ENCODE measurements around the gene ZNF414. TPM values are rescaled to one million over a fixed set of nuclear protein-coding genes. Genes with fewer than 3 reads are reported as not detected.

Gene ZNF414
- total RNA-seq, 3 donors from 2014 or later: 7.4 to 13.5 (median 7.5) TPM

- intact Hi-C loops (cut with DNase I; ENCODE audit: low total_unique reads): no loop called here
- H3K27ac ChIP-seq: no peak overlapping the region
- H3K36me3 ChIP-seq: no peaks in the 10 kb centered on the region
- H3K9me3 ChIP-seq: no peaks in the 10 kb centered on the region
- H3K27me3 ChIP-seq: no peaks in the 10 kb centered on the region
- peak overlapping the region in 1 of 3 donors; percentile 16 for H3K4me3 ChIP-seq
- DNase-seq (ENCODE audit: low spot score in 2 of 2): no peak
- TF ChIP-seq CTCF (IDR thresholded peaks at IDR 0.05): no peak
- no peak for TF ChIP-seq POLR2A (IDR thresholded peaks at IDR 0.05)
- no peak for TF ChIP-seq POLR2AphosphoS5 (IDR thresholded peaks at IDR 0.05)
- no peaks in the 10 kb centered on the region for H3K4me1 ChIP-seq
Measured at GRCh38 chr19:8552810-8553209, 38.8 kb upstream of the ZNF414 start.

DNA sequence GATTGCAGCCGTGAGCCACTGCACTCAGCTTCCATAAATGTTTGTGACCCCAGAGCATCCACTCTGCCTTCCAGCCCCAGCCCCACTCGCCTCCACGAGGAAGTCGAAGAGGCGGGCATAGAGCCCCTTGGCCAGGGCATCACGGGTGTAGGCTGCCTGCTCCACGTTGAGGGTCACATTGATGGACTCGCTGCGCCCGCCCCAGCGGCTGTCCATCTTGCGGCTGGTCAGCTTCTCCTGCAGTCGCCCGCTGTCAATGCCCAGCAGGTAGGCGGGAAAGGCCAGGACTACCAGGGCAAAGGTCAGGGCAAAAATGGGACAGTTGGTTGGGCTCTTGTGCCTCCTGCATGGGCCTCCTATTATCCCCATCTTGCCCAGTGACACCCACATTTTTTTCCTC lies 36.1 kb upstream of the ZNF414 start:
- H3K4me3 ChIP-seq: no peak overlapping the region
- intact Hi-C loops (cut with DNase I; ENCODE audit: low total_unique reads): no loop called here
- H3K36me3 ChIP-seq: no peaks in the 10 kb centered on the region
- TF ChIP-seq CTCF (IDR thresholded peaks at IDR 0.05) (no peak), POLR2A (IDR thresholded peaks at IDR 0.05) (no peak), POLR2AphosphoS5 (IDR thresholded peaks at IDR 0.05) (no peak)
- H3K27me3 ChIP-seq: no peaks in the 10 kb centered on the region
- no peaks in the 10 kb centered on the region for H3K4me1 ChIP-seq
- no peaks in the 10 kb centered on the region for H3K9me3 ChIP-seq
- no peak for DNase-seq (ENCODE audit: low spot score in 2 of 2)
- H3K27ac ChIP-seq: no peak overlapping the region

GRCh38 chr19:8545743-8546142 lies 31.8 kb upstream of the ZNF414 start:
- Histone ChIP-seq H3K4me1 (no peaks in the 10 kb centered on the region), H3K9me3 (no peaks in the 10 kb centered on the region), H3K36me3 (no peaks in the 10 kb centered on the region), H3K27me3 (no peaks in the 10 kb centered on the region), H3K4me3 (no peak overlapping the region), H3K27ac (no peak overlapping the region)
- intact Hi-C loops (cut with DNase I; ENCODE audit: low total_unique reads): loop anchor here (5.0 kb wide), 1 partner anchor 1872 kb away; no protein-coding TSS in a partner anchor
- DNase-seq (ENCODE audit: low spot score in 2 of 2): no peak
- TF ChIP-seq POLR2A (IDR thresholded peaks at IDR 0.05): no peak
- no peak for TF ChIP-seq POLR2AphosphoS5 (IDR thresholded peaks at IDR 0.05)
- no peak for TF ChIP-seq CTCF (IDR thresholded peaks at IDR 0.05)

- Histone ChIP-seq H3K4me3 (no peak overlapping the region), H3K36me3 (no peaks in the 10 kb centered on the region), H3K4me1 (no peaks in the 10 kb centered on the region), H3K27ac (no peak overlapping the region), H3K9me3 (no peaks in the 10 kb centered on the region), H3K27me3 (no peaks in the 10 kb centered on the region)
- intact Hi-C loops (cut with DNase I; ENCODE audit: low total_unique reads): no loop called here
- no peak for DNase-seq (ENCODE audit: low spot score in 2 of 2)
- TF ChIP-seq POLR2A (IDR thresholded peaks at IDR 0.05) (no peak), CTCF (IDR thresholded peaks at IDR 0.05) (no peak), POLR2AphosphoS5 (IDR thresholded peaks at IDR 0.05) (no peak)
Measured at GRCh38 chr19:8544168-8544567, 30.2 kb upstream of the ZNF414 start.

DNA sequence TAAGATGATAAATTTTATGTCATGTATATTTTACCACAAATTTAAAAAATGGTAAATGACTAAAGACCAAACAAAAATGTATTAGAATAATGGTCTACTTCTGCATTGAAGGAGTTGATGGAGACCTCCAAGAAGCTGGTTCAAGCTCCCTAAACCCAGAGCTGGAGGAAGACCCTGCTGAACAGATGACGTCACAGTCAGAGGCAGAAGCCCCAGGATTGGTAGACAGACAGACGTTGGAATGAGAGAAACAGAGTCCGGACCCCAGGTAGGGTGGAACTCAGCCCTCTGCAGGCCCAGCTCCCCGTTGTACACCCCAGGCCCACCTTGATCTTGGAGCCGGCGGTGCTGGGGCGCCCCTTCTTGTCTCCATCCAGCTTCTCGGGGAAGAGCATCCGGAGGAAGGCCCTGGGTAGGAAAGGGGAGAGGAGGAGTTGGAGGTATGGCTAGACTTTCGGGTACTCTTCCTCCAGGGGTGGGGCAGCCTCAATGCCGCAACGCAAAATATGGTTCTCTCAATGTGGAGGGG lies 25.7 kb upstream of the ZNF414 start:
- Histone ChIP-seq H3K9me3 (no peaks in the 10 kb centered on the region), H3K27ac (no peak overlapping the region), H3K4me1 (no peaks in the 10 kb centered on the region), H3K4me3 (no peak overlapping the region), H3K27me3 (no peaks in the 10 kb centered on the region), H3K36me3 (no peaks in the 10 kb centered on the region)
- intact Hi-C loops (cut with DNase I; ENCODE audit: low total_unique reads): no loop called here
- no peak for TF ChIP-seq CTCF (IDR thresholded peaks at IDR 0.05)
- TF ChIP-seq POLR2AphosphoS5 (IDR thresholded peaks at IDR 0.05): no peak
- no peak for TF ChIP-seq POLR2A (IDR thresholded peaks at IDR 0.05)
- no peak for DNase-seq (ENCODE audit: low spot score in 2 of 2)
